GM13977 (cell line): Measurements from ENCODE around the gene KRTAP10-4.
"Not testable (repeated sequence)": the region's sequence is repeated elsewhere in the genome, so short reads cannot be mapped to it uniquely, and the experiment has no call there.

Source experiments
- DNase-seq: peaks from one replicate; pipeline ENCODE4 v3.0.0; 2012; ENCODE audit warnings: low spot score
- in situ Hi-C: fragments of 300-500 bp; cut with MboI; formaldehyde crosslinking; loops from one replicate; pipeline ENCODE4 v1.12.0; 2022; ENCODE audit warnings: low sequenced_read_pairs, low pct_unique_long_range_greater_than_20kb, mixed read lengths, inconsistent platforms; ENCODE audit not compliant: unreplicated experiment
- TF ChIP-seq, protein P1 (sequence below): IDR thresholded peaks from 2 replicates; pipeline ENCODE4 v1.5.1; 2012; ENCODE audit warnings: mild to moderate bottlenecking, control low read depth; ENCODE audit not compliant: insufficient read depth; ENCODE audit errors: extremely low read depth, missing control alignments

The KRTAP10-4 gene

GRCh38 chr21:44552136-44552535 is 21.4 kb upstream of the KRTAP10-4 start:
- no peak for DNase-seq
- in situ Hi-C loops = no loop called here

DNA sequence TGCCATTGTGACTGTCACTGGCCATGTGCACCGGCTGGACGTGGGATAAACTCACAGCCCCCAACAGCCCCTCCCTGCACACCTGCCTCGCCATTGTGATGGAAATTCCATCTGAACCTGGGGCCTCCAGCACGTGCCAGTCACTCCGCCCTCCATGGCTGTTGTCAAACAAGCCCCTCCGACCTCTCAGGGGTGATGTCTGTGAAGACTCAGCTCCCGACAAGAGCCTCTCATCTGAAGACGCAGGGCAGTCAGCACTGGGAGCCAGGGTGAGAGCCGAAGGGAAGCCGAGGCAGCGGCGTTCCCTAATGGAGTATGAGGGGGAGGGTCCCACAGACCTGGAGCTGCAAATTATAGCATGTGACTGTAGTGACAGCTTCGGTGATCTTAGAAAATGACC is 20.8 kb upstream of the KRTAP10-4 start:
- no peak for DNase-seq
- TF ChIP-seq, protein P1, sequence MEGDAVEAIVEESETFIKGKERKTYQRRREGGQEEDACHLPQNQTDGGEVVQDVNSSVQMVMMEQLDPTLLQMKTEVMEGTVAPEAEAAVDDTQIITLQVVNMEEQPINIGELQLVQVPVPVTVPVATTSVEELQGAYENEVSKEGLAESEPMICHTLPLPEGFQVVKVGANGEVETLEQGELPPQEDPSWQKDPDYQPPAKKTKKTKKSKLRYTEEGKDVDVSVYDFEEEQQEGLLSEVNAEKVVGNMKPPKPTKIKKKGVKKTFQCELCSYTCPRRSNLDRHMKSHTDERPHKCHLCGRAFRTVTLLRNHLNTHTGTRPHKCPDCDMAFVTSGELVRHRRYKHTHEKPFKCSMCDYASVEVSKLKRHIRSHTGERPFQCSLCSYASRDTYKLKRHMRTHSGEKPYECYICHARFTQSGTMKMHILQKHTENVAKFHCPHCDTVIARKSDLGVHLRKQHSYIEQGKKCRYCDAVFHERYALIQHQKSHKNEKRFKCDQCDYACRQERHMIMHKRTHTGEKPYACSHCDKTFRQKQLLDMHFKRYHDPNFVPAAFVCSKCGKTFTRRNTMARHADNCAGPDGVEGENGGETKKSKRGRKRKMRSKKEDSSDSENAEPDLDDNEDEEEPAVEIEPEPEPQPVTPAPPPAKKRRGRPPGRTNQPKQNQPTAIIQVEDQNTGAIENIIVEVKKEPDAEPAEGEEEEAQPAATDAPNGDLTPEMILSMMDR = no peak
- in situ Hi-C loops = no loop called here

More at GRCh38 chr21:44552136-44552535, 21.4 kb upstream of the KRTAP10-4 start:
- TF ChIP-seq, protein P1 = no peak

GRCh38 chr21:44555200-44555875 is 18.2 kb upstream of the KRTAP10-4 start:
- in situ Hi-C loops = no loop called here
- no peak for DNase-seq
- TF ChIP-seq, protein P1 = no peak

- TF ChIP-seq, protein P1 = no peak
- peak; percentile 69 for DNase-seq
- in situ Hi-C loops = no loop called here
Measured at GRCh38 chr21:44556879-44557278, 16.6 kb upstream of the KRTAP10-4 start.

- TF ChIP-seq, protein P1 = no peak
- in situ Hi-C loops = no loop called here
- DNase-seq = no peak
Measured at GRCh38 chr21:44557491-44558328, 15.8 kb upstream of the KRTAP10-4 start.

DNA sequence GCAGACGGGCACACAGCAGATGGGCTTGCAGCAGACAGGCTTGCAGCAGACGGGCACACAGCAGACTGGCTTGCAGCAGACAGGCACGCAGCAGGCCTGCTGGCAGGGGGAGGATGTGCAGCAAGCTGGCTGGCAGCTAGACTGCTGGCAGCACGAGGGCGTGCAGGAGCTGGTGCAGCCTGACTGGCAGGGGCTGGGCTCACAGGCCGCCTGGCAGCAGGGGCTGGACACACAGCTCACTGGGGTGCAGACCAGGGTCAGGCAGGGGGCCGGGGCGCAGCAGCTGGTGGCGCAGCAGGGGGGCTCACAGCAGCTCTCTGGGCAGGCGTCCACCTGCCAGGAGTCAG is 15.2 kb upstream of the KRTAP10-4 start:
- DNase-seq, in situ Hi-C loops: not testable (repeated sequence)

- DNase-seq = no peak
- TF ChIP-seq, protein P1 = no peak
- in situ Hi-C loops = no loop called here
Measured at GRCh38 chr21:44558695-44559094, 14.8 kb upstream of the KRTAP10-4 start, which contains the start of gene KRTAP10-3. TSS of gene KRTAP10-3 (minus strand) at chr21:44558795. CDS start at chr21:44558715, 80 bp downstream.
